GM18951 (cell line): ENCODE data around the gene WDR64.
"Not testable (repeated sequence)": the region's sequence is repeated elsewhere in the genome, so short reads cannot be mapped to it uniquely, and the experiment has no call there.

Experiments used
- POLR2A ChIP-seq: IDR thresholded peaks from 4 replicates; pipeline ENCODE4 v1.6.1; 2011; ENCODE audit warnings: mild to moderate bottlenecking; ENCODE audit not compliant: insufficient read length, insufficient read depth; ENCODE audit errors: extremely low read depth
- in situ Hi-C: fragments of 300-500 bp; cut with MboI; formaldehyde crosslinking; loops from one replicate; pipeline ENCODE4 v1.12.0; 2022; ENCODE audit warnings: low sequenced_read_pairs, mixed read lengths, inconsistent platforms; ENCODE audit not compliant: unreplicated experiment

The WDR64 gene

GRCh38 chr1:241706967-241707366, 54.9 kb downstream of the WDR64 start:
- TF ChIP-seq POLR2A: no peak
- in situ Hi-C loops: no loop called here

GRCh38 chr1:241707442-241707841, 55.4 kb downstream of the WDR64 start:
- in situ Hi-C loops: no loop called here
- TF ChIP-seq POLR2A: no peak

GRCh38 chr1:241711326-241711725, 59.2 kb downstream of the WDR64 start:
- in situ Hi-C loops: no loop called here
- no peak for TF ChIP-seq POLR2A

GRCh38 chr1:241713316-241713715, 61.2 kb downstream of the WDR64 start:
- no peak for TF ChIP-seq POLR2A
- in situ Hi-C loops: no loop called here

GRCh38 chr1:241714321-241715218, 62.5 kb downstream of the WDR64 start:
- in situ Hi-C loops: no loop called here
- no peak for TF ChIP-seq POLR2A

GRCh38 chr1:241715435-241715834, 63.4 kb downstream of the WDR64 start:
- in situ Hi-C loops: no loop called here
- TF ChIP-seq POLR2A: no peak

GRCh38 chr1:241715956-241716355, 63.9 kb downstream of the WDR64 start:
- no peak for TF ChIP-seq POLR2A
- in situ Hi-C loops: no loop called here

- in situ Hi-C loops: no loop called here
- TF ChIP-seq POLR2A: no peak
These were observed 65.0 kb downstream of the WDR64 start for GRCh38 chr1:241716915-241717656.

- no peak for TF ChIP-seq POLR2A
- in situ Hi-C loops: no loop called here
These were observed 65.9 kb downstream of the WDR64 start for GRCh38 chr1:241717975-241718374.

- in situ Hi-C loops: no loop called here
- no peak for TF ChIP-seq POLR2A
These were observed 68.9 kb downstream of the WDR64 start for GRCh38 chr1:241721011-241721410.

- TF ChIP-seq POLR2A: no peak
- in situ Hi-C loops: no loop called here
These were observed 70.9 kb downstream of the WDR64 start for GRCh38 chr1:241722947-241723346.

- in situ Hi-C loops: no loop called here
- no peak for TF ChIP-seq POLR2A
These were observed 72.8 kb downstream of the WDR64 start for GRCh38 chr1:241724741-241725356.

- TF ChIP-seq POLR2A: no peak
These were observed 78.0 kb downstream of the WDR64 start for GRCh38 chr1:241730031-241730430.

GRCh38 chr1:241733899-241734298, 81.8 kb downstream of the WDR64 start:
- in situ Hi-C loops: no loop called here
- TF ChIP-seq POLR2A: no peak

More at GRCh38 chr1:241730031-241730430, 78.0 kb downstream of the WDR64 start:
- in situ Hi-C loops: no loop called here

- in situ Hi-C loops: no loop called here
These were observed 82.5 kb downstream of the WDR64 start for GRCh38 chr1:241734533-241734932.

GRCh38 chr1:241735493-241735926, 83.4 kb downstream of the WDR64 start:
- in situ Hi-C loops: not testable (repeated sequence)

More at GRCh38 chr1:241734533-241734932, 82.5 kb downstream of the WDR64 start:
- no peak for TF ChIP-seq POLR2A
